Stomach (tissue), 4 donors: ENCODE measurements around the gene GZMH.

ENCODE experiments used
- EP300 ChIP-seq: sonication (generic); formaldehyde crosslinking; IDR thresholded peaks from one replicate; pipeline ENCODE4 v1.6.1; 2017; ENCODE audit warnings: antibody characterized with exemption
- POLR2A ChIP-seq, 4 donors: fragments of 450-650 bp; IDR thresholded peaks; one replicate each; pipeline ENCODE4 v1.6.1; 2016; ENCODE audit warnings: antibody characterized with exemption in 4 of 4, control low read depth in 2 of 4, mild to moderate bottlenecking in 1 of 4, moderate library complexity in 1 of 4
- POLR2AphosphoS5 ChIP-seq, 3 donors: sonication (generic); formaldehyde crosslinking; IDR thresholded peaks; one replicate each; pipeline ENCODE4 v1.6.1; 2016; ENCODE audit warnings: antibody characterized with exemption in 3 of 3
- TF ChIP-seq, protein P1 (sequence below), 7 experiments: fragments of 450-650 bp in 4 of 7; fragments of 200-600 bp in 3 of 7; sonication (generic) in 3 of 7; IDR thresholded peaks; one replicate each; pipeline ENCODE4 v1.5.1; 2016 to 2019; ENCODE audit warnings: antibody characterized with exemption in 7 of 7, control low read depth in 2 of 7, mild to moderate bottlenecking in 1 of 7

DNA sequence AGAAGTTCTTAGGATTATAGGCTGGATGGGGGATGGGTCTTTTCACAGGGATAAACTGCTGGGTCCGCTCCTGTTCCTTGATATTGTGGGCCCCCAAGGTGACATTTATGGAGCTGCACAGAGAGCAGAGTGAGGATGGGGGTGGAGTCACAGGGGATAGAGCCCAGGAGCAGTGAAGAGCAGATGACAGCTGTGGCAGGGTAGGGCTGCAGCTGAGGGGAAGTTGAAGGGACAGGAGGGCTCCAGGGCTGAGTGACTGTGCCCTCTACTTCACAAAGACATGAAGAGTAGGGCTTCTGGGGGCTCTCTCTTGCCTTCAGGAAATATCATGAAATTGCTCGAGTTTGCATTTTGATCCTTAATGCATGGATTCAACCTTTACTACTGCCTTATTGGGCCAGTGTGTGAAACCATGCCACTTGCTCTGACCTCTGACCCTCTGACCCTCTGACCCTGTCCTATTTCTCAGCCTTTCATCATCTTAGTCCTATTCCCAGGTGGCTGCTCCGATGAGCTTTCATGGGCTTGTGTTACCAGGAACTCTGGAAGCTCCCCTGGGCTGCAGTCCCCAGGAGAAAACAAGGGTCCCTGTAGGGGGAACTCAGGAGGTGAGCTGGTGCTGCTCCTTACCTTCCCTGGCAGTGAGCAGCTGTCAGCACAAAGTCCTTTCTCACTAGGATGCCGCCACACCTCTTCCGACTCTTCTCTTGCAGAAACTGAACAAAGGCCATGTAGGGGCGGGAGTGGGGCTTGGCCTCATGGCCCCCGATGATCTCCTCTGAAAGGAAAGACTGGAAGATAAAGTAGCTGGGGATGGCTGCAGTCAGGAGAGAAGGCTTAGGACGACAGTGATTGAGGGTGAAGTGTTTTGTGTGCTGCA, 1.6 kb downstream of the GZMH start:
- TF ChIP-seq, protein P1, sequence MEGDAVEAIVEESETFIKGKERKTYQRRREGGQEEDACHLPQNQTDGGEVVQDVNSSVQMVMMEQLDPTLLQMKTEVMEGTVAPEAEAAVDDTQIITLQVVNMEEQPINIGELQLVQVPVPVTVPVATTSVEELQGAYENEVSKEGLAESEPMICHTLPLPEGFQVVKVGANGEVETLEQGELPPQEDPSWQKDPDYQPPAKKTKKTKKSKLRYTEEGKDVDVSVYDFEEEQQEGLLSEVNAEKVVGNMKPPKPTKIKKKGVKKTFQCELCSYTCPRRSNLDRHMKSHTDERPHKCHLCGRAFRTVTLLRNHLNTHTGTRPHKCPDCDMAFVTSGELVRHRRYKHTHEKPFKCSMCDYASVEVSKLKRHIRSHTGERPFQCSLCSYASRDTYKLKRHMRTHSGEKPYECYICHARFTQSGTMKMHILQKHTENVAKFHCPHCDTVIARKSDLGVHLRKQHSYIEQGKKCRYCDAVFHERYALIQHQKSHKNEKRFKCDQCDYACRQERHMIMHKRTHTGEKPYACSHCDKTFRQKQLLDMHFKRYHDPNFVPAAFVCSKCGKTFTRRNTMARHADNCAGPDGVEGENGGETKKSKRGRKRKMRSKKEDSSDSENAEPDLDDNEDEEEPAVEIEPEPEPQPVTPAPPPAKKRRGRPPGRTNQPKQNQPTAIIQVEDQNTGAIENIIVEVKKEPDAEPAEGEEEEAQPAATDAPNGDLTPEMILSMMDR (IDR thresholded peaks at IDR 0.05), result no peak
- TF ChIP-seq POLR2A (IDR thresholded peaks at IDR 0.05) (no peak), POLR2AphosphoS5 (IDR thresholded peaks at IDR 0.05) (no peak), EP300 (no peak)
